ENCODE results near the gene NF1. TPM values are rescaled to one million over a fixed set of nuclear protein-coding genes. Genes with fewer than 3 reads are reported as not detected.
"Not testable (repeated sequence)": the region's sequence is repeated elsewhere in the genome, so short reads cannot be mapped to it uniquely, and the experiment has no call there.

Gene NF1
- total and polyA plus RNA-seq, 4 donors: 8.4 to 116 (median 25.5) TPM

- no peak overlapping the region for H3K9ac ChIP-seq (ENCODE audit: insufficient read depth in 1 of 2, low read length in 2 of 2)
- 70 to 82% methylated on average over 1 of the region's 1 CpG for WGBS, 2 donors
- DNase-seq (no peak), ATAC-seq (ENCODE audit: insufficient read depth, low FRiP score) (no peak)
- TF ChIP-seq CTCF (IDR thresholded peaks at IDR 0.05; ENCODE audit: control extremely low read depth, extremely low read depth): no peak
- no peak overlapping the region for H3K4me3 ChIP-seq
- no peak overlapping the region for H3K27ac ChIP-seq (ENCODE audit: low read depth in 1 of 2, low read length in 1 of 2)
- no peaks in the 10 kb centered on the region for H3K27me3 ChIP-seq (ENCODE audit: control insufficient read depth in 3 of 3, insufficient read depth in 3 of 3, low read length in 2 of 3)
- H3K4me1 ChIP-seq (ENCODE audit: control insufficient read depth in 5 of 5, insufficient read depth in 5 of 5, low read length in 5 of 5): peaks cover 0 to 11% (median 2%) of the 10 kb centered on the region in 5 donors
- no peaks in the 10 kb centered on the region for H3K9me3 ChIP-seq (ENCODE audit: control insufficient read depth in 4 of 4, insufficient read depth in 3 of 4, low read length in 3 of 4)
- no peaks in the 10 kb centered on the region for H3K36me3 ChIP-seq (ENCODE audit: control insufficient read depth in 4 of 4, insufficient read depth in 4 of 4, low read length in 4 of 4)
Measured at GRCh38 chr17:31105991-31106390, 11.2 kb downstream of the NF1 start.

DNA sequence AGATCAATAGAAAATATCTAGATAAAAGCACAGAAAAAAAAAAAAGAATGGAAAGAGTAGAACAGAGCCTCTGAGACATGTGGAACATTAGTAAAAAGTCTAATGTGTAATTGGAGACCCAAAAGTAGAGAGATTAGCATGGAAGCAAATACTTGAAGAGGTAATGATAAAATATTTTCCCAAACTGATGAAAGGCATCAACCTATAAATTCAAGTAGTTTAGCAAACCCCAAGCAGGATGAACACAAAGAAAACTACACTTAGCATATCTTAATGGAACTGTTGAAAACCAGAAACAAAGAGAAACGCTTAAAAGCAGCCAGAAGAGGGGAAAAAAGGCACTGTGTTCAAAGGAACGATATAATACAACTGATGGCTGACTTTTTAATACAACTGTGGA lies 16.4 kb downstream of the NF1 start:
- Histone ChIP-seq H3K27me3 (ENCODE audit: control insufficient read depth in 3 of 3, insufficient read depth in 3 of 3, low read length in 2 of 3) (no peaks in the 10 kb centered on the region), H3K4me1 (ENCODE audit: control insufficient read depth in 5 of 5, insufficient read depth in 5 of 5, low read length in 5 of 5) (peaks cover 0 to 5% (median 0%) of the 10 kb centered on the region in 5 donors), H3K9me3 (ENCODE audit: control insufficient read depth in 4 of 4, insufficient read depth in 3 of 4, low read length in 3 of 4) (no peaks in the 10 kb centered on the region), H3K4me3 (no peak overlapping the region), H3K36me3 (ENCODE audit: control insufficient read depth in 4 of 4, insufficient read depth in 4 of 4, low read length in 4 of 4) (peaks cover 0 to 3% (median 0%) of the 10 kb centered on the region in 4 donors), H3K27ac (ENCODE audit: low read depth in 1 of 2, low read length in 1 of 2) (no peak overlapping the region), H3K9ac (ENCODE audit: insufficient read depth in 1 of 2, low read length in 2 of 2) (no peak overlapping the region)
- ATAC-seq (ENCODE audit: insufficient read depth, low FRiP score) (no peak), DNase-seq (peak in 1 of 3 donors; percentile 31)
- 0% methylated on average over 2 of the region's 2 CpGs for WGBS, 2 donors
- TF ChIP-seq CTCF (IDR thresholded peaks at IDR 0.05; ENCODE audit: control extremely low read depth, extremely low read depth): no peak

DNA sequence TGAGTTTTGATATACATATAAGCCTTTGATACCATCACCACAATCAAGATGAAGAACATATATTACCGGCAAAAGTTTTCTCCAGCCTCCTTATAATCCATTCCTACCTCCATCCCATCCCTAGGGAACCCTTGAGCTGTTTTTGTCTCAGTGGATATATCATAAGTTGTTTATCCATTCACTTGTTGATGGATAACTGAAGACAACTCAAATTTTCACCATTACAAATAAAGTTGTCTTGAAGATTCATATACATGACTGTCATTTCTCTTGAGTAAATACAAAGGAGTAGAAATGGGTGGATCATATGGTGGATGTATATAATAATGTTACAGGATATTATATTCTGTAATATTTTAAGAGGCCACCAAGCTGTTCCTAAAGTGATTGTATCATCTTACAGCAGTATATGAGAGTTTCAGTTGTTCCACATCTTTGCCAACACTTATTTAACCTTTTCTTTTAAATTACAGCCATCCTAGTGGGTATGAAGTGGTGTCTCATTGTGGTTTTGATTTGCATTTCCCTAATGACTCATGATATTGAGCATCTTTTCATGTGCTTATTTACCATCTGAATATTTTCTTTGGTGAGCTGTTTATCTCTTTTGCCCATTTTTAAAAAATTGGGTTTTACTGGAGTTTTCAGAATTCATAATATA lies 17.4 kb downstream of the NF1 start:
- Histone ChIP-seq H3K4me1 (ENCODE audit: control insufficient read depth in 5 of 5, insufficient read depth in 5 of 5, low read length in 5 of 5) (peaks cover 0 to 5% (median 0%) of the 10 kb centered on the region in 5 donors), H3K9me3 (ENCODE audit: control insufficient read depth in 4 of 4, insufficient read depth in 3 of 4, low read length in 3 of 4) (no peaks in the 10 kb centered on the region), H3K27me3 (ENCODE audit: control insufficient read depth in 3 of 3, insufficient read depth in 3 of 3, low read length in 2 of 3) (no peaks in the 10 kb centered on the region), H3K9ac (ENCODE audit: insufficient read depth in 1 of 2, low read length in 2 of 2) (no peak overlapping the region), H3K36me3 (ENCODE audit: control insufficient read depth in 4 of 4, insufficient read depth in 4 of 4, low read length in 4 of 4) (peaks cover 0 to 3% (median 0%) of the 10 kb centered on the region in 4 donors), H3K4me3 (no peak overlapping the region), H3K27ac (ENCODE audit: low read depth in 1 of 2, low read length in 1 of 2) (no peak overlapping the region)
- ATAC-seq (ENCODE audit: insufficient read depth, low FRiP score): no peak
- no peak for DNase-seq
- no peak for TF ChIP-seq CTCF (IDR thresholded peaks at IDR 0.05; ENCODE audit: control extremely low read depth, extremely low read depth)
- WGBS, 2 donors: 94 to 95% methylated on average over 1 of the region's 1 CpG

GRCh38 chr17:31113368-31113767 lies 18.6 kb downstream of the NF1 start:
- not testable (repeated sequence) for H3K4me3 ChIP-seq; H3K4me1 ChIP-seq (ENCODE audit: control insufficient read depth in 5 of 5, insufficient read depth in 5 of 5, low read length in 5 of 5); H3K36me3 ChIP-seq (ENCODE audit: control insufficient read depth in 4 of 4, insufficient read depth in 4 of 4, low read length in 4 of 4); H3K27me3 ChIP-seq (ENCODE audit: control insufficient read depth in 3 of 3, insufficient read depth in 3 of 3, low read length in 2 of 3); H3K27ac ChIP-seq (ENCODE audit: low read depth in 1 of 2, low read length in 1 of 2); ATAC-seq (ENCODE audit: insufficient read depth, low FRiP score); DNase-seq; H3K9ac ChIP-seq (ENCODE audit: insufficient read depth in 1 of 2, low read length in 2 of 2); H3K9me3 ChIP-seq (ENCODE audit: control insufficient read depth in 4 of 4, insufficient read depth in 3 of 4, low read length in 3 of 4)
- WGBS, 2 donors: 68 to 74% methylated on average over 7 of the region's 7 CpGs

Measured in lung (tissue), 12 donors.